Measurements from ENCODE around the gene LCE2D.
"Not testable (repeated sequence)": the region's sequence is repeated elsewhere in the genome, so short reads cannot be mapped to it uniquely, and the experiment has no call there.

Gene LCE2D

GRCh38 chr1:152663098-152663497 lies at the start of gene LCE2D:
Gene LCE2D (plus strand): TSS chr1:152663380. CDS start chr1:152664106, 726 bp downstream.
- no peak for DNase-seq (ENCODE audit: low read depth)

DNA sequence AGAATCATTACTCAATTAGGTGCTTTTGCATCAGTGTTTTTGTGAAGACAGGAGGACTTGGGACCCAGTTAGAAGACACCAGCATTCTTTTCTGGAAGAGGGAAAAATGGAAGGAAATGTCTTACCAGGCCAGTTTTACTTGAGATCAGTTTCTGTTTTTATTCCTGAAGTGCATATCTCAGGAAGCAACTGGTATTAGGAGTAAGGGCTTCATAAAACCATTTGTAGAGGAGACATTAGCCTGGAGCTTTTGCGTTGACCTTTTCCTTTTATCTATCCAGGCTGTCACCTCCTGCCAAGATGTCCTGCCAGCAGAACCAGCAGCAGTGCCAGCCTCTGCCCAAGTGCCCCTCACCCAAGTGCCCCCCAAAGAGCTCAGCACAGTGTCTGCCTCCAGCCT lies 49.7 kb upstream of the LCE2D start, which contains the start of gene LCE3B:
TSS of gene LCE3B (plus strand) at position 301 of the 400 bp plus-strand sequence. CDS start at position 301, 0 bp downstream.
- no peak for DNase-seq (ENCODE audit: low read depth)

- DNase-seq (ENCODE audit: low read depth), result no peak
Measured at GRCh38 chr1:152621993-152622392, 41.2 kb upstream of the LCE2D start.

- DNase-seq (ENCODE audit: low read depth), result no peak
Measured at GRCh38 chr1:152622803-152623202, 40.4 kb upstream of the LCE2D start, which contains the start of gene LCE3A. Gene LCE3A (minus strand): TSS chr1:152623103. CDS start chr1:152623103, 0 bp downstream.

GRCh38 chr1:152623203-152623844 lies 39.9 kb upstream of the LCE2D start:
- peak; percentile 22 for DNase-seq (ENCODE audit: low read depth)

DNA sequence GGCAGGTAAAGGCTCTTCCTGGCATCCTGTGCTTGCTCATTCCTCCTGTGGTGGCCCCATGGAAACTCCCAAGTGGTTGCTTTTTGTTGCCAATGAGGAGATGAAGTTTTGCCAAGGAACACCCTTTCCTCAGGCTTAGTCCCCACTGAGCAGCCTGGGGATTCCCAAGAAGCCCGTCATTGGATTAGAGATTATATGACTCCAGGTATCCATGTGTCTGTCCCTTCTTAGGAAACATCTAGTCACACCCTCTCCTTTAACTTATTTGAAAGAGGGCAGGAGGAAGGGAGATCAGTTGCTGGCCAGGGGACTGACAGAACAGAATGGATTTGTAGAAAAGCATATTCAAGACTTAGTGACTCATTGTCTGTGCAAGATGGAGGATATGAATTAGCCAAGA lies 36.4 kb upstream of the LCE2D start:
- no peak for DNase-seq (ENCODE audit: low read depth)

DNA sequence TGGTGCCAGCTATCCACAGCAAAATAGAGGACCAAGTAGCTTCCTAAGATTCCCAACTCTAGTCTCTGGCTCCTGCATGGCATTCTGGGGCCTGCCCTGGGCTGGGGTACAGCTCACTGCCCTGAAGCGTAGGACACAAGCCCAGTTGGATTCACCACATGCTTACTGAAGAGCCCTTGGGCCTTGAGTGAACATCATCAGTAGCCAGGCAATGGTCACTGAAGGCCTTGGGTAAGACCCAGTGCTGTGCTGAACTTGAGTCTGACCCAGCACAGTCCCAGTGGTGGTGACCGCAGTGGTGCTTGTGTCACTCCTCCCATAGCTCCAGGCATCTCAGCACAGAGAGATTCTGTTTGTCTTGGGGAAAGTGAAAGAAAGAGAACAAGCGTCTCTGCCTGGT lies 32.6 kb upstream of the LCE2D start:
- no peak for DNase-seq (ENCODE audit: low read depth)

- no peak for DNase-seq (ENCODE audit: low read depth)
Measured at GRCh38 chr1:152640351-152640750, 22.8 kb upstream of the LCE2D start.

DNA sequence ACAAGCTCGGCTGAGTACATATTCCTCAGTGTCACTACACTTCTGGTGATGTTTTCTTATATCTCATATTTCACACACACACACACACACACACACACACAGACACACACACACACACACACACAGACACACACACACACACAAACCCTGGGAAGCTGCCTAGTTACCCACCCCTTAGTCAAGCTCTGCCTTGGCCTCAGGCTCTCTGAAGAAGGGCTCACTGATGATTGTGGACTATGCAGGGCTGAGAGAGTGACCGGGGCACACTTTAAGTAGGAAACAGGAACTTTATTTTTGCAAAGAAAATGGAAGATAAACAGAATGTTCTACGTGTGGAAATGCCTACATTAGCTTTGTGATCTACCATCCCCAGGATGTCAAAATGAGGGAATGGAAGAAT lies 19.2 kb upstream of the LCE2D start:
- no peak for DNase-seq (ENCODE audit: low read depth)

GRCh38 chr1:152645146-152645545 lies 18.0 kb upstream of the LCE2D start:
- DNase-seq (ENCODE audit: low read depth), result no peak

- no peak for DNase-seq (ENCODE audit: low read depth)
Measured at GRCh38 chr1:152646656-152647055, 16.5 kb upstream of the LCE2D start.

DNA sequence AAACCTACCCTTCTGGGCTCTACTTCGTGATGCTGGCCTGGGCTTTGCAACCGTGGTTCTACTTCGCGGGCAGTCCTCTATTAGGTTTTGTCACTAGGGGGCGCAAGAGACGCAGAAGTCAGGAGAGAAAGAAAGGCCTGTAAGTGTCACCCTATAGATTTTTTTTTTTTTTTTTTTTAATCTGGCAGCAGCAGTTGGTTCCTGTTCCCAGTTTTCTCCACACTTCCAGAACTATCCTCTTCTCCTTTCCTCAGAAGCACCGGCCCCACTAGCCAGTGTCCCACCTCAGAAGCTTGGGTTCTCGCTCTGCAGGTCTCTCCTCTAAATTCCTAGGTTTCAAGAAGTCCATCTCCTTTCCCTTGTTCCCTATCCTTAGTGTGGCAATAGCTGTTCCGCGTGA lies 9.1 kb upstream of the LCE2D start:
- peak; percentile 35 for DNase-seq (ENCODE audit: low read depth)

GRCh38 chr1:152656459-152656858 lies 6.7 kb upstream of the LCE2D start:
- DNase-seq (ENCODE audit: low read depth), result no peak

DNA sequence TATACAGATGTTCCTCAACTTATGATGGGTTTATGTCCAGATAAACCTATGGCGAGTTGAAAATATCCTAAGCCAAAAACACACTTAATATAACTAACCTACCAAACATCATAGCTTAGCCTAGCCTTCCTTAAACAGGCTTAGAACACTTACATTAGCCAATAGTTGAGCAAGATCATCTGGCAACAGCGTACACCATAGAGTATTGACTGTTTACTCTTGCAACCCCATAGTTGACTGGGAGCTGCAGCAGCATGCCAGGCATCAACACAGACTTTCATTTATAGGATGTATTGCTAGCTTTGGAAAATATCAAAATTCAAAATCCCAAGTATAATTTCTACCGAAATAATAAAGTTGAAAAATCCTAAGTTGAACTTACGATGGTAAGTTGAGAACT lies 5.5 kb upstream of the LCE2D start:
- no peak for DNase-seq (ENCODE audit: low read depth)

DNA sequence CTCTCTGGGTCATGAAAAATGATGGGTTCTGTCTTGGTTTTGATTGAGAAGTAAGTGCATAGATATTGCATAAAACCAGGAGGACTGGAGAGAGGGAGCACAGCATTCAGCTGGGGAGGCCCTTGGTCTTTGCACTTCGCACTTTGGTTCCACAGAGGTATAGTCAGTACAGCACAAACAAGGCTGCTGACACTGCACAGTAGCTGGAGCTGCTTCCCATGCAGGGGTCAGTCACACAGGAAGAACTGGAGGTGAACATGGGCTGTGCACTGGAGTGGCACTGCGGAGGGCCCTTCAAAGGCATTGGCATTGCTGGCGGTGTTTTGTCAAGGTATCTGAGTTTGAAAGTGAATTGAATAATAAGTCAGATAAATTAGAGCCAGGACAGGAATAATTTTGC lies 4.5 kb upstream of the LCE2D start:
- no peak for DNase-seq (ENCODE audit: low read depth)

- not testable (repeated sequence) for DNase-seq (ENCODE audit: low read depth)
Measured at GRCh38 chr1:152666171-152666570, 3.0 kb downstream of the LCE2D start.

GRCh38 chr1:152667648-152668047 lies 4.5 kb downstream of the LCE2D start:
- DNase-seq (ENCODE audit: low read depth), result no peak

GRCh38 chr1:152673016-152673415 lies 9.8 kb downstream of the LCE2D start:
- DNase-seq (ENCODE audit: low read depth), result no peak

DNA sequence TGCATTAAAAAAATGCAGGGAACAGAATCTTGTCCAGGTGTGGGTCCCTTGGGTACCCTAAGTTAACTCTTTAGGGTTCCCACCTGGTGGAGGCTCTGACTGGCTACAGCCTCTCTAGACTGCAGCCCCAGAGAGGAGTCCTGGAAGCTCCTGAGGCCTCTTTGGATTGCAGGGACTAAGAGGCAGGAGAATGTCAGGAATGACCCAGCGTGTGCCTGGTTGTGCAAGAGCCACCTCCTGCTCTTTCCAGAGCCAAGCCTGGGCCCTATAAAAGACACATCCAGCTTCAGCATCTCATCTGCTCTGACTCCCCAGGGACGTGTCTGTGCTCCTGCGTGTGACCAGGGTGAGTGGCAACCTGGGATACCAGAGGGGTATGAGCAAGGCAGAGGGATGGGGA lies 11.8 kb downstream of the LCE2D start, which contains the start of gene LCE2C:
TSS of gene LCE2C (plus strand) at position 297 of the 400 bp plus-strand sequence. CDS start 737 bp downstream, outside the sequence.
- not testable (repeated sequence) for DNase-seq (ENCODE audit: low read depth)

DNA sequence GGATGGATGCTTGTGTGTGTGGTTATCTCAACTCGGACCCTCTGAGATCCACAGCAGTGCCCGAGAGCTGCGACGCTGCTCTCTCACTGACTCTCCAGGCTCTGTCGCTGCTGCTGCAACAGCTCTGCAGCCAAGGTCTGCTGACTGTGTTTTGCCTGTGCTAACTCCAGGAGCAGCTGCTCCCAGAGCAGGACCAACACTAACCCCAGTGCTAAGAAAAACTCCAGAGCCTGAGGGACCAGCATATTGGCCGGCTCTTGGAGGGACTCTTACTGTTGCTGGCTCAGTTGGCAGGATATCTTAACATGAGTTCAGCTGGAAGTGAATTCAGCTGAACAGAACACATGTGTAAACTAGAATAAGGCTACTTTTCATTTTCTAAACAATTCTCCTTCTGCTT lies 16.3 kb downstream of the LCE2D start:
- DNase-seq (ENCODE audit: low read depth), result no peak

DNA sequence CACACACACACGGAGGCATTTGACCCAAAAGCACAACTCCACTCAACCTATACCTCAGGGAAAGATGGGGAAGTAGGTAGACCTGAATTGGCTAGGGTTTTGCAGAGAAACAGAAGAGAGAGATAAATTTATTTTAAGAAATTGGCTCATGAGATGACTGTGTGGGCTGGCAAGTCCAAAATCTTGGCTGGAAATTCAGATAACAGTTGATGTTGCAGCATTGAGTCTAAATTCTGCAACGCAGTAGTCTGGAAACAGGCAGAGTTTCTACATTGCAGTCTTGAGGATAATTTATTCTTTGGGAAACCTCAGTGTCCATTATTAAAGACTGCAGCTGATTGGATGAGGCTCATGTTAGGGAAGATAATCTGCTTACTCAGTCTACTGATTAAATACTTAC lies 18.4 kb downstream of the LCE2D start:
- no peak for DNase-seq (ENCODE audit: low read depth)

DNA sequence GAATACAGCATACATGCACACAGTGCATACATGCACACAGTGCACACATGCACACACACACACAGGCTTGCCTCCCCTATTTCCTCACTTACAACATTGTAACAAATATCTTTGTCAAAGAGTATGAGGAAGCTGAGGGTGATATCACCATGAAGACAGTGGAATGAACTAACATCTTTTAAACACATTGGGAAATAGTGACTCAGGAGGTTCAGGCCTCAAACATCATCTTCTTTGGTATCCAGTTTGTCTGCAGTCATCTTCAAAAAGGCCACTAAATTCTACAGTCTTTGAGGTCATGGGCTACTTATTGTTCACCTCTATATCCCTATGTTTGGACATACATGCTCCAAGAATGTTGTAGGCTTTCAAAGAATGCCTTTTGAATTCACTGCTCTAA lies 20.7 kb downstream of the LCE2D start:
- no peak for DNase-seq (ENCODE audit: low read depth)

GRCh38 chr1:152685823-152686222 lies 22.6 kb downstream of the LCE2D start, which contains the start of gene LCE2B:
Gene LCE2B (plus strand): TSS chr1:152686123. CDS start chr1:152686844, 721 bp downstream.
- not testable (repeated sequence) for DNase-seq (ENCODE audit: low read depth)
